Measurements from ENCODE around the gene SERPINA9.

Gene SERPINA9

DNA sequence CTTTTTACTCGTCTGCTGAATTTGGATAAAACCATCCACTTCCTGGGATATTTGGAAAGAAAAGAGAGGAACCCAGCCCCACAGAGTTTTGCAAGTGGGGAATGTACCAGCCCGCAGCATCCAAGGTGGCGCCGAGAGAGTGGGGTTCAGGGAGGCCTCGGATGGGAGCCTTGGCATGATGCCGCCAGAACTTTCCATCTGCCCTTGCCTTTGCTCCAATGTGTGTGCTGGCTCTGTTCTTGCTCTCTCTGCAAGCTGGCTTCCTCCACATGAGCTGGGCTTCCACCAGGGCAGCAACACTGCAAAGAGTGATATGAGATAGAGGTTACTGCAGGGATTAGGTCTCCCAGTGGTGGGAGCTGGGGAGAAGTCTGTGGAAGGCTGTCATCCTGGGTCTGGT, 39.9 kb upstream of the SERPINA9 start (continued):
- TF ChIP-seq, protein P1, sequence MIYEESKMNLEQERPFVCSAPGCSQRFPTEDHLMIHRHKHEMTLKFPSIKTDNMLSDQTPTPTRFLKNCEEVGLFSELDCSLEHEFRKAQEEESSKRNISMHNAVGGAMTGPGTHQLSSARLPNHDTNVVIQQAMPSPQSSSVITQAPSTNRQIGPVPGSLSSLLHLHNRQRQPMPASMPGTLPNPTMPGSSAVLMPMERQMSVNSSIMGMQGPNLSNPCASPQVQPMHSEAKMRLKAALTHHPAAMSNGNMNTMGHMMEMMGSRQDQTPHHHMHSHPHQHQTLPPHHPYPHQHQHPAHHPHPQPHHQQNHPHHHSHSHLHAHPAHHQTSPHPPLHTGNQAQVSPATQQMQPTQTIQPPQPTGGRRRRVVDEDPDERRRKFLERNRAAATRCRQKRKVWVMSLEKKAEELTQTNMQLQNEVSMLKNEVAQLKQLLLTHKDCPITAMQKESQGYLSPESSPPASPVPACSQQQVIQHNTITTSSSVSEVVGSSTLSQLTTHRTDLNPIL (CRISPR knock-in tag; IDR thresholded peaks at IDR 0.05; ENCODE audit: low read depth): no peak
- TF ChIP-seq TCF4 (CRISPR knock-in tag; IDR thresholded peaks at IDR 0.05; ENCODE audit: borderline replicate concordance): no peak

DNA sequence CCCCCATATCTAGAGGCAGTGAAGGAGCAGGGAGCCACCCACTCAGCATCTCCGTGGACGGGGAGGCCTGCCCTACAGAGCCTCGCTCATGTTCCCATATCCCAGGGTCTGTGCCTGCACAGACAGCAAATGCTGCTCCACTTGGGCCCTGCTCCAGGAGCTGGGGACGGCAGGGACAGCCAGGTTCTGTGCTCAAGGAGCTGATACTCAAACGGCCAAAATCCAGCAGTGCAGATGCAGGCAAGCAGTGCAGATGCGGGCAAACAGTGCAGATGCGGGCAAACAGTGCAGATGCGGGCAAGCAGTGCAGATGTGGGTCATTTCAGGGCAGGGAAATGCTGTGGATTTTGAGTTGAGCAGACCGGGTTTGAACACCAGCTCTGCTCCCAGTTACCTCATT, 39.4 kb upstream of the SERPINA9 start:
- TF ChIP-seq ZNF8 (CRISPR knock-in tag; IDR thresholded peaks at IDR 0.05) (no peak), OSR1 (CRISPR knock-in tag; IDR thresholded peaks at IDR 0.05) (no peak), RARB (CRISPR knock-in tag; IDR thresholded peaks at IDR 0.05) (no peak), ARNTL (CRISPR knock-in tag; IDR thresholded peaks at IDR 0.05; ENCODE audit: borderline replicate concordance, low read depth) (no peak), TOX (CRISPR knock-in tag; IDR thresholded peaks at IDR 0.05; ENCODE audit: borderline replicate concordance) (no peak), GLIS3 (CRISPR knock-in tag; IDR thresholded peaks at IDR 0.05) (no peak), ISL1 (CRISPR knock-in tag; IDR thresholded peaks at IDR 0.05) (no peak), CSDC2 (CRISPR knock-in tag; IDR thresholded peaks at IDR 0.05) (no peak), ZNF565 (CRISPR knock-in tag; conservative IDR thresholded peaks at IDR 0.05; ENCODE audit: low read depth) (no peak), SNAI2 (CRISPR knock-in tag; IDR thresholded peaks at IDR 0.05) (no peak), ZC3H10 (CRISPR knock-in tag; IDR thresholded peaks at IDR 0.05) (no peak), TCF4 (CRISPR knock-in tag; IDR thresholded peaks at IDR 0.05; ENCODE audit: borderline replicate concordance) (no peak), ESRRG (CRISPR knock-in tag; IDR thresholded peaks at IDR 0.05) (no peak), ZNF70 (CRISPR knock-in tag; IDR thresholded peaks at IDR 0.05) (no peak), ZFP3 (CRISPR knock-in tag; IDR thresholded peaks at IDR 0.05) (no peak)
- TF ChIP-seq, protein P1 (CRISPR knock-in tag; IDR thresholded peaks at IDR 0.05; ENCODE audit: low read depth): no peak
- TF ChIP-seq, protein P2, sequence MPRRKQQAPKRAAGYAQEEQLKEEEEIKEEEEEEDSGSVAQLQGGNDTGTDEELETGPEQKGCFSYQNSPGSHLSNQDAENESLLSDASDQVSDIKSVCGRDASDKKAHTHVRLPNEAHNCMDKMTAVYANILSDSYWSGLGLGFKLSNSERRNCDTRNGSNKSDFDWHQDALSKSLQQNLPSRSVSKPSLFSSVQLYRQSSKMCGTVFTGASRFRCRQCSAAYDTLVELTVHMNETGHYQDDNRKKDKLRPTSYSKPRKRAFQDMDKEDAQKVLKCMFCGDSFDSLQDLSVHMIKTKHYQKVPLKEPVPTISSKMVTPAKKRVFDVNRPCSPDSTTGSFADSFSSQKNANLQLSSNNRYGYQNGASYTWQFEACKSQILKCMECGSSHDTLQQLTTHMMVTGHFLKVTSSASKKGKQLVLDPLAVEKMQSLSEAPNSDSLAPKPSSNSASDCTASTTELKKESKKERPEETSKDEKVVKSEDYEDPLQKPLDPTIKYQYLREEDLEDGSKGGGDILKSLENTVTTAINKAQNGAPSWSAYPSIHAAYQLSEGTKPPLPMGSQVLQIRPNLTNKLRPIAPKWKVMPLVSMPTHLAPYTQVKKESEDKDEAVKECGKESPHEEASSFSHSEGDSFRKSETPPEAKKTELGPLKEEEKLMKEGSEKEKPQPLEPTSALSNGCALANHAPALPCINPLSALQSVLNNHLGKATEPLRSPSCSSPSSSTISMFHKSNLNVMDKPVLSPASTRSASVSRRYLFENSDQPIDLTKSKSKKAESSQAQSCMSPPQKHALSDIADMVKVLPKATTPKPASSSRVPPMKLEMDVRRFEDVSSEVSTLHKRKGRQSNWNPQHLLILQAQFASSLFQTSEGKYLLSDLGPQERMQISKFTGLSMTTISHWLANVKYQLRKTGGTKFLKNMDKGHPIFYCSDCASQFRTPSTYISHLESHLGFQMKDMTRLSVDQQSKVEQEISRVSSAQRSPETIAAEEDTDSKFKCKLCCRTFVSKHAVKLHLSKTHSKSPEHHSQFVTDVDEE (CRISPR knock-in tag; IDR thresholded peaks at IDR 0.05): no peak
- TF ChIP-seq, protein P3, sequence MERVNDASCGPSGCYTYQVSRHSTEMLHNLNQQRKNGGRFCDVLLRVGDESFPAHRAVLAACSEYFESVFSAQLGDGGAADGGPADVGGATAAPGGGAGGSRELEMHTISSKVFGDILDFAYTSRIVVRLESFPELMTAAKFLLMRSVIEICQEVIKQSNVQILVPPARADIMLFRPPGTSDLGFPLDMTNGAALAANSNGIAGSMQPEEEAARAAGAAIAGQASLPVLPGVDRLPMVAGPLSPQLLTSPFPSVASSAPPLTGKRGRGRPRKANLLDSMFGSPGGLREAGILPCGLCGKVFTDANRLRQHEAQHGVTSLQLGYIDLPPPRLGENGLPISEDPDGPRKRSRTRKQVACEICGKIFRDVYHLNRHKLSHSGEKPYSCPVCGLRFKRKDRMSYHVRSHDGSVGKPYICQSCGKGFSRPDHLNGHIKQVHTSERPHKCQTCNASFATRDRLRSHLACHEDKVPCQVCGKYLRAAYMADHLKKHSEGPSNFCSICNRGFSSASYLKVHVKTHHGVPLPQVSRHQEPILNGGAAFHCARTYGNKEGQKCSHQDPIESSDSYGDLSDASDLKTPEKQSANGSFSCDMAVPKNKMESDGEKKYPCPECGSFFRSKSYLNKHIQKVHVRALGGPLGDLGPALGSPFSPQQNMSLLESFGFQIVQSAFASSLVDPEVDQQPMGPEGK (CRISPR knock-in tag; IDR thresholded peaks at IDR 0.05; ENCODE audit: borderline replicate concordance): no peak
- TF ChIP-seq, protein P4, sequence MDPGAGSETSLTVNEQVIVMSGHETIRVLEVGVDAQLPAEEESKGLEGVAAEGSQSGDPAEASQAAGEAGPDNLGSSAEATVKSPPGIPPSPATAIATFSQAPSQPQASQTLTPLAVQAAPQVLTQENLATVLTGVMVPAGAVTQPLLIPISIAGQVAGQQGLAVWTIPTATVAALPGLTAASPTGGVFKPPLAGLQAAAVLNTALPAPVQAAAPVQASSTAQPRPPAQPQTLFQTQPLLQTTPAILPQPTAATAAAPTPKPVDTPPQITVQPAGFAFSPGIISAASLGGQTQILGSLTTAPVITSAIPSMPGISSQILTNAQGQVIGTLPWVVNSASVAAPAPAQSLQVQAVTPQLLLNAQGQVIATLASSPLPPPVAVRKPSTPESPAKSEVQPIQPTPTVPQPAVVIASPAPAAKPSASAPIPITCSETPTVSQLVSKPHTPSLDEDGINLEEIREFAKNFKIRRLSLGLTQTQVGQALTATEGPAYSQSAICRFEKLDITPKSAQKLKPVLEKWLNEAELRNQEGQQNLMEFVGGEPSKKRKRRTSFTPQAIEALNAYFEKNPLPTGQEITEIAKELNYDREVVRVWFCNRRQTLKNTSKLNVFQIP (CRISPR knock-in tag; IDR thresholded peaks at IDR 0.05; ENCODE audit: borderline replicate concordance, low read depth): no peak
- TF ChIP-seq, protein P5, sequence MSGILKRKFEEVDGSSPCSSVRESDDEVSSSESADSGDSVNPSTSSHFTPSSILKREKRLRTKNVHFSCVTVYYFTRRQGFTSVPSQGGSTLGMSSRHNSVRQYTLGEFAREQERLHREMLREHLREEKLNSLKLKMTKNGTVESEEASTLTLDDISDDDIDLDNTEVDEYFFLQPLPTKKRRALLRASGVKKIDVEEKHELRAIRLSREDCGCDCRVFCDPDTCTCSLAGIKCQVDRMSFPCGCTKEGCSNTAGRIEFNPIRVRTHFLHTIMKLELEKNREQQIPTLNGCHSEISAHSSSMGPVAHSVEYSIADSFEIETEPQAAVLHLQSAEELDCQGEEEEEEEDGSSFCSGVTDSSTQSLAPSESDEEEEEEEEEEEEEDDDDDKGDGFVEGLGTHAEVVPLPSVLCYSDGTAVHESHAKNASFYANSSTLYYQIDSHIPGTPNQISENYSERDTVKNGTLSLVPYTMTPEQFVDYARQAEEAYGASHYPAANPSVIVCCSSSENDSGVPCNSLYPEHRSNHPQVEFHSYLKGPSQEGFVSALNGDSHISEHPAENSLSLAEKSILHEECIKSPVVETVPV (CRISPR knock-in tag; IDR thresholded peaks at IDR 0.05): no peak
- ATAC-seq: no peak

DNA sequence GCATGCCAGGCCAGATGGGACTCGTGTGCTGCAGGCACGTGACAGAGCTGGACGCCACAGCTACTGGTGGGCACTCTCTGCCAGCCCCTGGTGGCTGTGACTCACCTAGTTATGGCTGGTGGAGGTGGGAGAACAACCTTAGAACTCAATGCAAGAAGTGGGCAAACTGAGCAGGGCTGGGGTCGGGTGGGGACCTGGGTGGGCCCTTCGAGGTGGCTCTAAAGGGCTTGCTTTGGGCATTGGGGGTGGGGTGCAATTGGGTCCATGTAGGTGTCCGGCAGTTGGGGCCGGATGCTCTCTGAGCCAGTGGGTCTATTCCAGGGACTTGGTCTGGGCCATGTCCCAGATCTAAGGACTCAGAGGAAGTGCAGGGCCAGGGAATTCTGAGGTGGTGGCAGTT, 38.4 kb upstream of the SERPINA9 start:
- no peak for ATAC-seq
- TF ChIP-seq BACH2 (CRISPR knock-in tag; IDR thresholded peaks at IDR 0.05; ENCODE audit: borderline replicate concordance): no peak
- no peak for TF ChIP-seq ISL1 (CRISPR knock-in tag; IDR thresholded peaks at IDR 0.05)
- no peak for TF ChIP-seq PPARA (CRISPR knock-in tag; IDR thresholded peaks at IDR 0.05; ENCODE audit: borderline replicate concordance)
- no peak for TF ChIP-seq ZNF565 (CRISPR knock-in tag; conservative IDR thresholded peaks at IDR 0.05; ENCODE audit: low read depth)
- no peak for TF ChIP-seq TCF4 (CRISPR knock-in tag; IDR thresholded peaks at IDR 0.05; ENCODE audit: borderline replicate concordance)
- TF ChIP-seq, protein P4 (CRISPR knock-in tag; IDR thresholded peaks at IDR 0.05; ENCODE audit: borderline replicate concordance, low read depth): no peak
- no peak for TF ChIP-seq ZFP3 (CRISPR knock-in tag; IDR thresholded peaks at IDR 0.05)
- no peak for TF ChIP-seq SNAI2 (CRISPR knock-in tag; IDR thresholded peaks at IDR 0.05)
- TF ChIP-seq, protein P2 (CRISPR knock-in tag; IDR thresholded peaks at IDR 0.05): no peak
- TF ChIP-seq CSDC2 (CRISPR knock-in tag; IDR thresholded peaks at IDR 0.05): no peak
- TF ChIP-seq ZC3H10 (CRISPR knock-in tag; IDR thresholded peaks at IDR 0.05): no peak
